ENCODE measurements around the gene ABHD6. TPM values are rescaled to one million over a fixed set of nuclear protein-coding genes. Genes with fewer than 3 reads are reported as not detected.

ABHD6 gene
- total RNA-seq, 1 experiment from 2014 or later = 2.2 TPM

GRCh38 chr3:58222161-58222724 lies 15.3 kb upstream of the ABHD6 start:
- Histone ChIP-seq H3K4me2 (ENCODE audit: insufficient read depth, insufficient read length, low read length) (no peak overlapping the region), H3K23me2 (ENCODE audit: insufficient read length, low read depth, low read length, poor library complexity, severe bottlenecking) (no peaks in the 10 kb centered on the region), H3K14ac (ENCODE audit: insufficient read depth, low read length) (no peak overlapping the region), H2AFZ (ENCODE audit: low read length) (peak overlapping the region; percentile 12), H3K79me2 (ENCODE audit: insufficient read depth, low read length) (no peaks in the 10 kb centered on the region), H3K56ac (ENCODE audit: insufficient read length, low read depth, low read length) (no peak overlapping the region), H4K8ac (replicated peaks; ENCODE audit: insufficient read length, low read depth, low read length) (no peak overlapping the region), H3K18ac (ENCODE audit: insufficient read length, low read depth, low read length) (no peak overlapping the region), H3K79me1 (ENCODE audit: insufficient read depth, low read depth, low read length, poor library complexity, severe bottlenecking) (no peaks in the 10 kb centered on the region), H3K4ac (ENCODE audit: low read depth, low read length) (no peak overlapping the region), H4K5ac (ENCODE audit: insufficient read length, low read depth, low read length) (no peak overlapping the region), H3K4me1 (ENCODE audit: insufficient read depth, low read length) (no peaks in the 10 kb centered on the region), H3K9me3 (ENCODE audit: control insufficient read depth, low read depth, low read length) (no peaks in the 10 kb centered on the region), H3K27me3 (ENCODE audit: insufficient read depth, low read length) (no peaks in the 10 kb centered on the region), H4K91ac (ENCODE audit: insufficient read length, low read depth, low read length) (no peak overlapping the region), H3K27ac (ENCODE audit: insufficient read length, low read depth, low read length) (no peak overlapping the region), H2BK20ac (ENCODE audit: low read depth, low read length, poor library complexity, severe bottlenecking) (no peak overlapping the region), H2AK5ac (ENCODE audit: insufficient read length, low read length) (no peak overlapping the region), H2BK5ac (ENCODE audit: insufficient read length, low read length) (no peak overlapping the region), H2BK12ac (ENCODE audit: insufficient read length, low read depth, low read length) (no peak overlapping the region), H3K9ac (ENCODE audit: extremely low read depth, insufficient read length, low read length) (no peak overlapping the region), H3T11ph (ENCODE audit: low read length) (no peak overlapping the region), H3K23ac (ENCODE audit: insufficient read length, low read depth, low read length) (no peak overlapping the region), H2BK120ac (ENCODE audit: low read depth, low read length, poor library complexity, severe bottlenecking) (no peak overlapping the region), H4K20me1 (ENCODE audit: control insufficient read depth, insufficient read depth, insufficient read length) (no peaks in the 10 kb centered on the region), H2BK15ac (ENCODE audit: low read depth, low read length) (no peak overlapping the region)
- no peak for TF ChIP-seq CTCF (conservative IDR thresholded peaks at IDR 0.05)
- Mint-ChIP-seq H3K4me3 (no peak overlapping the region), H3K36me3 (ENCODE audit: insufficient read depth in 1 of 3, low read depth in 3 of 3) (no peaks in the 10 kb centered on the region), H3K4me1 (peaks cover 8% of the 10 kb centered on the region in 2 experiments), H3K27ac (no peak overlapping the region), H3K27me3 (ENCODE audit: low read depth) (peaks cover 22% of the 10 kb centered on the region), H3K9me3 (no peaks in the 10 kb centered on the region)
- no CpG with 5 or more reads among the region's 8 CpGs for WGBS (ENCODE audit: extremely low coverage, insufficient read length, low lambda C conversion rate)
- no peak for DNase-seq

Data from H9 (cell line).